Epithelial cell of esophagus (primary cell): ENCODE measurements around the gene STPG3.

ENCODE experiments used
- DNase-seq: peaks from one replicate; pipeline ENCODE4 v3.0.0; 2010; ENCODE audit warnings: low read depth
- H3K4me3 ChIP-seq: 2 replicates; pipeline ENCODE4 v1.5.1; 2011; ENCODE audit warnings: mild to moderate bottlenecking, low read length, control low read depth
- TF ChIP-seq, protein P1 (sequence below): IDR thresholded peaks from 2 replicates; pipeline ENCODE4 v1.5.1; 2011; ENCODE audit warnings: low read depth, mild to moderate bottlenecking, low read length, control low read depth, inconsistent platforms; ENCODE audit not compliant: insufficient read depth; ENCODE audit errors: missing control alignments

The STPG3 gene

GRCh38 chr9:137279741-137280473, 28.8 kb downstream of the STPG3 start:
- H3K4me3 ChIP-seq, result no peak overlapping the region
- TF ChIP-seq, protein P1, sequence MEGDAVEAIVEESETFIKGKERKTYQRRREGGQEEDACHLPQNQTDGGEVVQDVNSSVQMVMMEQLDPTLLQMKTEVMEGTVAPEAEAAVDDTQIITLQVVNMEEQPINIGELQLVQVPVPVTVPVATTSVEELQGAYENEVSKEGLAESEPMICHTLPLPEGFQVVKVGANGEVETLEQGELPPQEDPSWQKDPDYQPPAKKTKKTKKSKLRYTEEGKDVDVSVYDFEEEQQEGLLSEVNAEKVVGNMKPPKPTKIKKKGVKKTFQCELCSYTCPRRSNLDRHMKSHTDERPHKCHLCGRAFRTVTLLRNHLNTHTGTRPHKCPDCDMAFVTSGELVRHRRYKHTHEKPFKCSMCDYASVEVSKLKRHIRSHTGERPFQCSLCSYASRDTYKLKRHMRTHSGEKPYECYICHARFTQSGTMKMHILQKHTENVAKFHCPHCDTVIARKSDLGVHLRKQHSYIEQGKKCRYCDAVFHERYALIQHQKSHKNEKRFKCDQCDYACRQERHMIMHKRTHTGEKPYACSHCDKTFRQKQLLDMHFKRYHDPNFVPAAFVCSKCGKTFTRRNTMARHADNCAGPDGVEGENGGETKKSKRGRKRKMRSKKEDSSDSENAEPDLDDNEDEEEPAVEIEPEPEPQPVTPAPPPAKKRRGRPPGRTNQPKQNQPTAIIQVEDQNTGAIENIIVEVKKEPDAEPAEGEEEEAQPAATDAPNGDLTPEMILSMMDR, result no peak
- no peak for DNase-seq

GRCh38 chr9:137280474-137281344, 29.6 kb downstream of the STPG3 start:
- TF ChIP-seq, protein P1, result peak; percentile 34
- no peak overlapping the region for H3K4me3 ChIP-seq
- DNase-seq, result peak; percentile 35

- TF ChIP-seq, protein P1, result no peak
- H3K4me3 ChIP-seq, result no peak overlapping the region
- no peak for DNase-seq
Observed at GRCh38 chr9:137281345-137282116, 30.4 kb downstream of the STPG3 start.

DNA sequence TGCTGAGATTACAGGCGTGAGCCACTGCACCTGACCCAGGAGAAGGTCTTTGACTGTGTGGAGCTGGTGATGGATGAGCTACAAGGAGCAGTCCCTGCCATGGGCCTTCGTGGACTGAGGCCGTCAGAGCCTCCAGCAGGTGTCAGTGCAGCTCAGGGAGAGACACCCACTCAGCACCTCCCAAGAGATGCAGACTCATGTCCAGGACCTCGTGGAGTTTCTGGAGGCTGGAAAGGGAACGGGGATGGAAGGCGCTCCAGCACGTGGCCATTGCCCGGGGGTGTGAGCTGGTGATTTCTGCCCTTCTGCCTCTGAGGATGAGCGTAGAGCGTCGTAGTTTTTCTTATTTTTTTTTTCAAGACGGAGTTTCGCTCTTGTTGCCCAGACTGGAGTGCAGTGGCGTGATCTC, 35.9 kb downstream of the STPG3 start:
- peak; percentile 81 for DNase-seq
- H3K4me3 ChIP-seq, result no peak overlapping the region
- TF ChIP-seq, protein P1, result peak; percentile 77

DNA sequence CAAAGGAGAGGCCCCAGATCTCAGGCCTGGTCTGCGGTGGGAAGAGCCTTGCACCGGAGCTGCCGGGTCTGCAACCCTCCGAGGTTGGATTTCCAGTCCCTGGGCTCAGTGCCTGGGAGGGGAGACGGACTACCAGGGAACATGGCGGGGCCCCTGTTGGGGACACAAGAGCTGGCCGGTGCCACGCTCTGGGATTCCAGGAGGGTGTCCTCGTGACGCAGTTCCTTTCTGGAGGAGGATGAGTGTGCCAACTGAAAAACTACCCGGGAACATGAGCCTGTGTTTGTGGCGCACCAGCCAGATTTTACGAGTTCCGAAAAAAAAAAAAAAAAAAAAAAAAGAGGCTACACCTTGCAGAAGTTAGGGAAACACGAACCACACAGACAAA, 42.0 kb downstream of the STPG3 start:
- H3K4me3 ChIP-seq, result no peak overlapping the region
- no peak for DNase-seq
- TF ChIP-seq, protein P1, result no peak

DNA sequence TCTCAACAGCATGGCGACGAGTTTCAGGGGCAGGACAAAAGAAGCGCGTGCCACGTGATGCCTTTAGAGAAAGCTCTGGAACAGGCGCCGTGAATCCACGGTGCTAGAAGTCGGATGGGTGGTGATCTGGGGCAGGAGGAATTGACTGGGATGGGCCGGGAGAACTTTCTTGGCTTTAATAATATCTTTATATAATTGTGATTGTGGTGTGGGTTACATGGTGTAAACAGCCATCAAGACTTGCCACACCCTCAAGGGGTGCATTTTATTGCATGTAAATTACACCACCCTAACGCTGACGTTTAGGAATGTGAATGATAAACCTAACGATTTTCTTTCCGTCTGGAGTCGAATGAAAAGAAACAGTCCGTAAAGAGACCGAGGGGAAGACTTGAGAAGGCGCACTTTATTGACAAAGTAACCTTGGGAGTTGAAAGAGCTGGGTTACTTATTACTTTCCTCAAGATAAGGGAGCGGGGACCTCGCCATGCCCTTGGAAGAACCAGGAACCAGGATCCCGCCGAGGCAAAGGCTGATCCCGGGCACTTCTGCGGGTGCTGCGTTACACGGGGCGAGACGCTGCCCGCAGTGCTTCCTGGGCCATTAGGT, 42.5 kb downstream of the STPG3 start:
- DNase-seq, result no peak

More for the DNA sequence above, 42.5 kb downstream of the STPG3 start:
- H3K4me3 ChIP-seq, result peak overlapping the region; percentile 15
- TF ChIP-seq, protein P1, result no peak
